ENCODE results near the gene LAMA5.

LAMA5 gene

DNA sequence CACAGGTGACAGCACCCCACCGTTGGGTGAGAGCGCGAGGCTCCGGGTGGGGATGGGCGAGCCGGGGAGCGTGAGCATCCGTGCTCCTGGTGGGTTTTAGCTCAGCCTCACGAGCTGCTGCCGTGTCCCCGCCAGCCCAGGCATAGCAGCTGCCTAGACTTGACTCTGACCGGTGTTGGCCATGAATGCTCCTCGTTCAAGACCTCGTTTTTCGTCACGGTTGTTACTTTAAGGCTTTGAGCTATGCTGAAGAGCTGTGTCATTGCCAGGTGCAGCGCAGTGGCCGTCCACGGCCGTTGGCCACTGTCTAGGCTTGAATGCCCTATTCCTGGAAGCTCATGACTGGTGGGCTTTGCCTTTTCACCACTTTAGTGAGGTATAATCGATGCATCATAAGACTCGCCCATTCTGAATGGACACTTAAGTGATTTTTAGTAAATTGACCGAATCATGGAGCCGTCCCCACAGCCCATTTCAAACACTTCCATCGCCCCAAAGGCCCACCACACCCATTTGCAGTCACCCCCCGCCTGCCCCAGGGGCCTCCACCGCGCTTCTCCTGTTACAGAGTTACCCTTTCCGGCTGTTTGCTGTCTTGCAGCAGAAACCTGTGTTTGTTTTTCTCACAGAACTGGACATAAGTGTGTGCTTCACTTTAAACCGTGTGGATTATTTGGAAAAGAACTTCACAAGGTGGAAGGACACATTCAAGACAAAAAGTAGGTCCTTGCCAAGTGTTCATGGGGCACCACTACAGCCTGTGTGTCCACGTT, 85.8 kb downstream of the LAMA5 start:
- DNase-seq: no peak

DNA sequence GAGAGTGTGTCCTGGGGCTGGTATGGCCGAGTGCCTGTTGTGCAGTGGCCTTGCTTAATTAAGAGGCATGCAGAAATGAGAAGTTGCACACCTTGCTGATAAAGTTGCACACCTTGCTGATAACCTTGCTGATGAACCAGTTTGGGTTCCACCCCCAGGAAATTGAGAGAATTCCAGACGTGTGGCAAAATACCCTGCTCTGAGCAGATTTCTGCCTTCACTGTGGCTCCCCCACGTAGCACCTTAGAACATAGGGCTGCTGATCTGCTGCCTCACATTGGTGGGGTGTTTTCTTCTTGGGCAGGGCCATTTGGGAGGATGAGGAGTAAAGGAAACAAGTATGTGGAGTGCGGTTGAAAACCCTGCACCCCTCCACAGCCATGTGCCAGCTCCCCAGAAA, 86.8 kb downstream of the LAMA5 start:
- no peak for DNase-seq

DNA sequence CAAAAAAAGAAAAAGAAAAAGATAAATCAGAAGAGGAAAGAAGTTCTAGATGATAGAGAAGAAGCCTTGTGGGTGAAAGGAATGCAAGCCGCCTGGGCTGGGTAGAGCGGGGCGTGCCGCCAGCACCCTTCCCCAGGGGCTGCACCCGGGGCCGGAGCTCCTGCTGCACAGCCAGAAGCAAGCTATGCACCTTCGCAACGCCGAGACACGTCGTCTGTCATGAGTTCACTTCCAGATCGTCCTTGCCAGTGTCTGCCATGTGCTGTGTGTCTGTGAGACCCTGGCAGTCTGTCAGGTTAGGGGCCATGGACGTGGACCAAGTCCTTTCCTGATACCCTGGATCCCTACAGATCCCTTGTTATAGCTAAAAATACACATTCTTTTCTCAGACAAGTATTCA, 89.9 kb downstream of the LAMA5 start:
- no peak for DNase-seq

DNA sequence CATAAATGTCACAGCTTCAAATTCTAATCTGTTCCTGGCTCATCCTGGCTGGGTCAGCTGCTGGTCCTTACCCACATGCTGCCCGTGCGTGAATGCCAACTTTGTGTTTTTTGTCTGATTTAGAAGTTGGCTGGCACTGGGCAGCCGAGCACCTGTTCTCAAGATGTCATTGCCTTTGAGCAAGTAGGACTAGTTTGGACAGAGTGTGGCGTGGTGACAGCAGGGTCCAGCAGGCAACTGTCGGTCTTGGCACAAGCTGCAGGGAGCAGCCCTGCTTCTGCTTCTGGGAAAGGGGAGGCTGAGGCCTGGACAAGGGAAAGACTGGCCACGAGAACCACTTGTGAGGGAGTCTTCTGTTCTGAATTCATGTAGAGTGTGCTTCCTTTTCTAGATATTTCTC, 90.7 kb downstream of the LAMA5 start:
- no peak for DNase-seq

DNA sequence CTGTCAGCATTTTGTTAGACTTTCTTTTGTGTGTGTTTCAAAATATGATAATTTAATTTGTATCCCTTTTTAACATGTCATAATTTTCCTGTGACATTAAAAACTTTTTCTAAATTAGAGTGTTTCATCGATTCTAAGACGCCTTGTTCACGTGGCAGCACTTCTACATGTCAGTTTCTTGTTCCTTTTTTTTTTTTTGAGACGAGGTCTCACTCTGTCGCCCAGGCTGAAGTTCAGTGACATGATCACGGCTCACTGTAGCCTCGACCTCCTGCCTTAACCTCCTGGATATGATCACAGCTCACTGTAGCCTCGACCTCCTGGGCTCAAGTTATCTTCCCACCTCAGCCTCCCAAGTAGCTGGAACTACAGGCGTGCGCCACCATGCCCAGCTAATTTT, 91.9 kb downstream of the LAMA5 start:
- DNase-seq: no peak

DNA sequence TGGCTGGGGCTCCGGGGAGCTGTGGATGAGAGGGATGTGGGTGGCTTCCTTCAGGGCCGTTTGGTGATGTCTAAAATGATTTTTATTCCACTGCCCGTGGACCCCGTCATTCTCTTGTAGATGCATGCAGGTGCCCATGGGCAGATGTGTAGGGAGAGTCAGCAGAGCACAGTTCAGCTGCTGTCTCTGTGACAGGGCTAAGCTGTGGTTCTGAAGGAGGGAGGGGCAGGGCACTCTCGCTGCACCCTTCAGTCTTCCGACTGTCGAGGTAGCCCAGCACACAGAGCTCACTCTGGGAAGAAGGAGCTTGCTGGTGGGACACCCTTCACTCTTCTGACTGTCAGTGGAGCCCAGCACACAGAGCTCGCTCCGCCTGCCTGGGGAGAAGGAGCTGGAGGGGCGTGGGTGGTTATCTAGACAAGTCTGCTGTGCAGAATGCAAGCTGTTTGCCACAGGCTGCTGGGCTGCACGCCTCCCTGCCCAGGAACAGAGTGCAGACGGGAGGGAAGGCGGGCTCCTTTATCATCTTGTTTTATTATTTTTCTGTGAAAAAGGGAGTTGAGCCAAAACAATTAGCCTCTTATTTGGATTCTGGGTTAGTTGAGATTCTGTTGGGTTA, 92.7 kb downstream of the LAMA5 start:
- DNase-seq: no peak

DNA sequence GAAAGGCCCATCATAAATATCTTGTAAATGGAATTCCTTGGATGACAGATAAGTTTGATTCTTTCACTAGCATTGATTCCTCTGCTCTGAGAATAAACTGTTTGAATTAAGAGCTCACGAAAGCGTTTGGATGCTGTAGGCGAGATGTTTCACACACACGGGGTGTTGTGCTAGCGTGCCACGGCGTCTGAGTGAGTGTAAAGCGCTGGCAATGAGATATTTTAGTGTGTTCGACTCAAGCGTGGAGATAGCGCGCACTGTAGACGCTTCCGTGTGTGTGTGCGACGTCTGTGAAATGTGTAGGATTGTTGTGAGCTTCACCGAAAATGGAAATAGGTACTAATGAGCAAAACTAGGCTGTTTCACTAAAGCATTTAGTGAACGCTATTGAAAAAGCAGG, 93.7 kb downstream of the LAMA5 start:
- no peak for DNase-seq

DNA sequence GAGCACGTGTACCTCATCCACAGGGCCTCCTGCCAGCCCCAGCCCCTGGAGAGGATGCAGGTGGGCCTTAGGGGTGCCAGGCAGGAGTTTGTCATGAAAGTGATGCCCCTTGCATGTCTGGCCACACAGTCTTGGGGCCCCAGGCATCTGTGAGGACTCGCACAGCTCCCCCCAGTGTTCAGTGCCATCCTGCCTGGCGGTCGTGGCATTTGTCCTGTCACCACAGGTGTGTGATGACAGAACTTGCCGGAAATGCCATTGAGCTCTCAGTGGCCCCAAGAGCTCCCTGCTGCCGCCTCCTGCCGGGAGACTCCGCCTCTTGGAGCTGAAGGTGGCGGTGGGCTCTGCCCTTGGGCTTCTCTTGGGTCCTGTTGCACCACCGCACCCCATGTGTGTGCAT, 94.9 kb downstream of the LAMA5 start:
- DNase-seq: no peak

DNA sequence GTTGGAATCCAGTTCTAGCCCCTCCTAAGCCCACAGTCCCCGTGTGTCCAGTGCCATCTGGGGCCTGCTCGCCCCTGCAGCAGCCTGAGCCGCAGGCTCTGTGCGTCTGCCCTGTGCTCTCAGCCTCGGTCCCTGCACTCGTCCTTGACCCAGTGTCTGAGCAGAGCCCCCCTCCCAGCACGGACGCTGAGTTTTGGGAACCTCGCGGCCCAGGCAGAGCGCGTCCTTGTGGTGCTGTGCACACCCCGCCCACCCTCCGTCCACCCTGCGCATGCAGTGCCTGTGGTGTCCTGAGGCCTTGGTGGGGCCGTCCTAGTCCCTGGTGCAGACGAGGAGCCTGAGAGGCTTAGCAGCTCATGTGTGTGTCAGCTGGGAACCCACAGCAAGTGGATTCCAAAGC, 97.2 kb downstream of the LAMA5 start:
- no peak for DNase-seq

DNA sequence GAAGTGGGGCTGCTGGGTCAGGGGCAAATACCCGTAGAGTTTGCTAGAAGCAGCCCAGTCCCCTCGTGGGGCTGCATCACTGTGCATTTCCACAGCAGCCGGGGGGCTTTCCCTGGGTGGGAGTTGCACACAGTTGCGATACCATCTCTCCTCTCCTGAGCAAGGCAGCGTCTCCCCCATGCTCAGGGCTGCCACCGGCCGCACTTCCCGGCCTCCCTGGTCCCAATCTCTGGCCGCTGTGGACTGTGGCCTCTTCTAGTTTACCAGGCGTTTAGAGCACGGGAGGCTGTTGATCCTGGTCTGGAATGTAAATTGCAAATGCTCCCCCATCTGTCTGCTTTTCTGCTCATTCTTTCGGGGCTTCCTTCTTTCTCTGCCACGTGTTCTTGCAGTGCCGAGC, 97.7 kb downstream of the LAMA5 start:
- no peak for DNase-seq

DNA sequence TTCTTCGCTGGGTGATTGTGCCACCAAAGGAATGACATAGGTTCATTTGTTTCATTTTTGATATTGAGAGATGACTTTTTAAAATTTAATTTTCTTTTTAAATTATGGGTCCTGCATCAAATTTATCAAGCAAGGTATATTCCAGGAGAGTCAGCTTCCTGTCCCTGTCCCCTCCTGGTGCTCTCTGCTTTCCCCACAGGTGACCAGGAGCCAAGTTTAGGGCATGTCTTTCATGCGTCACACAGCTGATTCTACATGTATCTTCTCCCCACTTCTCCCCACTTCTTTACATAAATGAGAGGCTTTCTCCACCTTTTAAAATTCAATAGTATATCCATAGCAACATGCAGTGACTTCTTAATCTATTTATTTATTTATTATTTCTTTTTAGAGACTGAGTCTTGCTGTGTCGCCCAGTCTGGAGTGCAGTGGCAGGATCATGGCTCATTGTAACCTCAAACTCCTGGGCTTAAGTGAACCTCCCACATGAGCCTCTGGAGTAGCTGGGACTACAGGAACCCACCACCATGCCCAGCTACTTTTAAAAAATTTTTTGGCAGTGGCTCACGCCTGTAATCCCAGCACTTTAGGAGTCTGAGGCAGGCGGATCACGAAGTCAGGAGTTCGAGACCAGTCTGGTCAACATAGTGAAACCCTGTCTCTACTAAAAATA, 98.7 kb downstream of the LAMA5 start:
- DNase-seq: no peak

DNA sequence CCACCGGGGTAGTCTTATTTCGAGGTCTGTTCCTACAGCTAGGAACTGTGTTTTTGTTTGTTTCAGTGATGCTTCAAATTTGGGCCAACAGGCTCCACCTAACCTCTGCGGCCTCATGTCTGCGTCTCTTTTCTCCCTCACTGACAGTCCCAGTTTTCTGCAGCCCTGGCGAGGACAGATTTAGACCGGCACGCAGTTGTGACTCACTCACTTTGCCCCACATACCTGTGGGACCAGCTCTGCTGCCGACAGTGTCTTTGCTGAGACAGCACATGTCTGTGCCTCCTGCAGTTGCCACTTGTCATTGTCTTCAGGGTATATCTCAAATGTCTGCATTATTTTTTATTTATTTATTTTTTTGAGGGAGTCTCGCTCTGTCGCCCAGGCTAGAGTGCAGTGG, 99.6 kb downstream of the LAMA5 start:
- DNase-seq: no peak

DNA sequence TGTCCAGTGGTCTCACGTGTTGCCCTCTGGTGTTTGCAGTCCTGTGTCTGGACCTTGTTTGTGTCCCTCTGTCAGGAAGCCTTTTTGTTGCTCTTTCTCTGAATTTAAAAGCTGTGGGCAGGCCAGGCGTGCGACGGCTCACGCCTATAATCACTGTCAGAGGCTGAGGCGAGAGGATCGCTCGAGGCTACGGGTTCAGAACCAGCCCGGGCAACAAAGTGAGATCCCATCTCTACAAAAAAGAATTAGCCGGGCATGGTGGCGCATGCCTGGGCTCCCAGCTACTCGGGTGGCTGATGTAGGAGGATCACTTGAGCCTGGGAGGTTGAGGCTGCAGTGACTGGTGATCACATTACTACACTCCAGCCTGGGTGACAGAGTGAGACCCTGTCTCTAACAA, 100.3 kb downstream of the LAMA5 start:
- no peak for DNase-seq

DNA sequence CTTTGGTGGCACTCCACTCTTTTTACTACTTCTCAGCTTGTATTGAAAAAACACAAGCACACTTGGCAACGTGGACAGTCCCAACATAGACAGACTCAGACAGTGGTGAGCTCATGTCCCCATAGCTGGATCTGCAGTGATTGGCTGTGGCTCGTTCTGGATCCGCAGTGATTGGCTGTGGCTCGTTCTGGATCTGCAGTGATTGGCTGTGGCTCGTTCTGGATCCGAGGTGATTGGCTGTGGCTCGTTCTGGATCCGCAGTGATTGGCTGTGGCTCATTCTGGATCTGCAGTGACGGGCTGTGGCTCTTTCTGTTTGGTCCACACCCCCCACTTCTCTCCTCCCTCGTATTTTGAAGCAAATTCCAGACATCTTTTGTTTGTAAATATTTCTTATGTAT, 100.8 kb downstream of the LAMA5 start:
- no peak for DNase-seq

DNA sequence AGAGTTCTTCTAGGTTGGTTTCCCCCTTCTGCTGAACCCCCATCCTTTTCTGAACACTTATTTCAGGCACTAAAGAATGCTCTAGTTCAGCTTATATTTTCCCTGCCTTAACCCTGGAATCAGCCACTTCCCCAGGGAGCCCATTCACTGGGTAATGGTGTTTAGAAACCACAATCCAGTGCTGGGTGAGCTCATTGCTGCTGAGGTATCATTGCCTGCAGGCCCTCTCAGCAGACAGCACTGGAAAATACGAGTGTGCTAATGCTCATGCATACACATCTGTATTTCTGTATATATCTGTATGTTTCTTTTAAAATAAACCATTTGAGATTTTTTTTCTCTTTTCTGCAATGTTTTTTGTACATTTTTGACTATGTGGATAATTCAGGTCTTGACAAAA, 101.7 kb downstream of the LAMA5 start:
- no peak for DNase-seq

DNA sequence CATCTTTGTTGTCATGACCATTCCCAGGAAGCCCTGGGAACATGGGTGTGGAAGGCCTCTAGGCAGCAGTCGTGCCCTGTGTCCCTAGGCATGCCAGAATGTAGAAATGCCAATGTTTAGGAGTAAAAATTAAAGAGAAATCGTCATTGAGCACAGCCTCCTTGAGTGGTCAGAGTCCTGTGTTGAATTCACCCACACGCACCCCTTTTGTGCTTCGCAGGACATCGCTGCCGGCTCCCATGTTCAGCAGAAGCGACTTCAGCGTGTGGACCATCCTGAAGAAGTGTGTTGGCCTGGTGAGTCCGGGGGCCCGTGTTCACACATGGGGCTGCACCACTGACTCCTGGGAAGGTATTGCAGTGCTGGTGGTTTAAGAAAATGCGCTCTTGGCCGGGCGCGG, 103.7 kb downstream of the LAMA5 start:
- no peak for DNase-seq

DNA sequence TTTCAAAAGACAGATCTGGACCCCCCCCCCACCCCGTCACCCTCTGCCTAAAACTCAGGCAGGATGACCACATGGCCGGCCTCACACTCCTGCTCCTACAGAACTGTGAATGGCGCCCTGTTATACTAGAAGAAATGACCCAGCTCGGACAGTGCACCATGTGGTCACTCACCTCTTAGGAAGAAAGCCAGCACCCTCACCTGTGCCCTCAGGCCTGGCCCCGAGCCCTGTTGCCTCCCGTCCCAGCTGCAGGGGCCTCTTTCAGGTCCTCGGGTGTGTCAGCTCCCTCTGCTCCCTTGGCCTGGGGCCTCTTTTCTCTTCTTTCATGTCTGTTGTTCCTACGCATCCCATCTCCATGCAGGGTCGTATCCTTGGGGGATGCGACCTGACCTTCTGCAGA, 105.0 kb downstream of the LAMA5 start:
- DNase-seq: no peak

DNA sequence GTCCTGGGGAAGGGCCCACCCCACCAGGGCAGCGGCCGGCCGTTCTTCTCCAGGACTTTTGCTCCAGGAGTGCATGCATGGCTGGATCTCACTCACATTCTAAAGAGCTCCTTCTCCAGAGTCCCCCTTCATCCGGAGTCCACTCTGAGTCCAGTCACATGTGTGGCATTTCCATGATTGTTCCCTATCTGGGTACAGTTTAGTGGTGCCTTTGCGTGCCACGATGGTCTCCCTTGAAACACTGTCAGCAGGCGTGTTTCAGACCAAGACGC, 107.9 kb downstream of the LAMA5 start:
- DNase-seq: no peak
